Calu3 (cell line): ENCODE measurements around the gene SLC9A7. TPM values are rescaled to one million over a fixed set of nuclear protein-coding genes. Genes with fewer than 3 reads are reported as not detected.

Source experiments
- BruUV-seq: library from RNA; stranded (reverse); fragments of 400-500 nt; replicated peaks from 2 replicates; lab custom pipeline; 2021; lab: Mats Ljungman, UMichigan
- CTCF ChIA-PET: fragments of 300-600 bp; sonication (Branson Sonifier 250); formaldehyde crosslinking; loops from one replicate; lab custom pipeline; 2022; ENCODE audit warnings: antibody characterized with exemption; lab: Charles Lee
- DNase-seq: peaks from one replicate; pipeline ENCODE4 v3.0.0; 2022
- H3K27ac Mint-ChIP-seq: one replicate; pipeline ENCODE4 v1.8.0; 2022; ENCODE audit warnings: mixed read lengths; ENCODE audit not compliant: unreplicated experiment
- H3K27me3 Mint-ChIP-seq: one replicate; pipeline ENCODE4 v1.8.0; 2022; ENCODE audit warnings: mixed read lengths; ENCODE audit not compliant: unreplicated experiment
- H3K36me3 Mint-ChIP-seq: one replicate; pipeline ENCODE4 v1.8.0; 2022; ENCODE audit warnings: mild to moderate bottlenecking, moderate library complexity, mixed read lengths; ENCODE audit not compliant: insufficient read depth, unreplicated experiment
- H3K4me1 Mint-ChIP-seq: one replicate; pipeline ENCODE4 v1.8.0; 2022; ENCODE audit warnings: mild to moderate bottlenecking, low read depth, mixed read lengths; ENCODE audit not compliant: unreplicated experiment
- H3K4me3 Mint-ChIP-seq: one replicate; pipeline ENCODE4 v1.8.0; 2022; ENCODE audit warnings: mild to moderate bottlenecking, low read depth, moderate library complexity, mixed read lengths; ENCODE audit not compliant: unreplicated experiment
- H3K9me3 Mint-ChIP-seq: one replicate; pipeline ENCODE4 v1.8.0; 2022; ENCODE audit warnings: low read depth, mixed read lengths; ENCODE audit not compliant: unreplicated experiment
- CTCF ChIP-seq: fragments of 200-600 bp; IDR thresholded peaks from one replicate; pipeline ENCODE4 v1.8.0; 2022; ENCODE audit warnings: antibody characterized with exemption; ENCODE audit not compliant: unreplicated experiment
- intact Hi-C: fragments of 100-400 bp; cut with micrococcal nuclease; formaldehyde crosslinking; loops from one replicate; pipeline ENCODE4 v1.10.0; 2022; ENCODE audit not compliant: unreplicated experiment
- total RNA-seq: library from RNA; stranded (reverse); gene quantifications from 2 replicates; pipeline ENCODE4 v1.2.3, GENCODE V29; 2022

The SLC9A7 gene
- total RNA-seq, 1 experiment from 2014 or later: 83.3 TPM

- H3K27ac Mint-ChIP-seq: peak overlapping the region; percentile 47
- no peaks in the 10 kb centered on the region for H3K9me3 Mint-ChIP-seq
- TF ChIP-seq CTCF: no peak
- H3K4me3 Mint-ChIP-seq: peak overlapping the region; percentile 28
- no peaks in the 10 kb centered on the region for H3K36me3 Mint-ChIP-seq
- CTCF ChIA-PET: interaction anchor here (0.6 kb wide), 1 partner anchor 547 kb away, joined by 3 read pairs; no protein-coding TSS in a partner anchor
- no TSS peak for BruUV-seq
- peak; percentile 21 for DNase-seq
- intact Hi-C loops: no loop called here
- no peaks in the 10 kb centered on the region for H3K27me3 Mint-ChIP-seq
- H3K4me1 Mint-ChIP-seq: peaks cover 24% of the 10 kb centered on the region
Measured at GRCh38 chrX:46588263-46588662, 170.7 kb downstream of the SLC9A7 start.

- Mint-ChIP-seq H3K27me3 (no peaks in the 10 kb centered on the region), H3K4me1 (peaks cover 23% of the 10 kb centered on the region), H3K27ac (peak overlapping the region; percentile 47), H3K36me3 (no peaks in the 10 kb centered on the region), H3K4me3 (peak overlapping the region; percentile 28), H3K9me3 (no peaks in the 10 kb centered on the region)
- CTCF ChIA-PET: interaction anchor here (0.7 kb wide), 1 partner anchor 20 kb away, joined by 7 read pairs; no protein-coding TSS in a partner anchor
- no peak for TF ChIP-seq CTCF
- BruUV-seq: no TSS peak
- DNase-seq: no peak
- intact Hi-C loops: no loop called here
Measured at GRCh38 chrX:46587753-46588171, 171.2 kb downstream of the SLC9A7 start.

- no peak overlapping the region for H3K4me3 Mint-ChIP-seq
- no peaks in the 10 kb centered on the region for H3K36me3 Mint-ChIP-seq
- intact Hi-C loops: no loop called here
- BruUV-seq: no TSS peak
- TF ChIP-seq CTCF: no peak
- H3K27ac Mint-ChIP-seq: no peak overlapping the region
- CTCF ChIA-PET: interaction anchor here (0.7 kb wide), 1 partner anchor 20 kb away, joined by 7 read pairs; no protein-coding TSS in a partner anchor
- no peaks in the 10 kb centered on the region for H3K9me3 Mint-ChIP-seq
- no peaks in the 10 kb centered on the region for H3K27me3 Mint-ChIP-seq
- DNase-seq: no peak
- H3K4me1 Mint-ChIP-seq: peaks cover 23% of the 10 kb centered on the region
Measured at GRCh38 chrX:46587158-46587557, 171.8 kb downstream of the SLC9A7 start.

GRCh38 chrX:46584736-46585135 lies 174.2 kb downstream of the SLC9A7 start:
- Mint-ChIP-seq H3K27me3 (no peaks in the 10 kb centered on the region), H3K4me3 (no peak overlapping the region), H3K36me3 (no peaks in the 10 kb centered on the region), H3K27ac (no peak overlapping the region), H3K9me3 (no peaks in the 10 kb centered on the region), H3K4me1 (peaks cover 20% of the 10 kb centered on the region)
- no peak for DNase-seq
- BruUV-seq: no TSS peak
- intact Hi-C loops: no loop called here
- no peak for TF ChIP-seq CTCF
- CTCF ChIA-PET: interaction anchor here (0.7 kb wide), 1 partner anchor 20 kb away, joined by 6 read pairs; no protein-coding TSS in a partner anchor
